B cell (primary cell): ENCODE results near the gene TMEM144. TPM values are rescaled to one million over a fixed set of nuclear protein-coding genes. Genes with fewer than 3 reads are reported as not detected.

ENCODE experiments used
- ATAC-seq: fragments of 200-7000 bp; cut with Tn5 transposase; one replicate; pipeline ENCODE4 v1.10.0; 2021; ENCODE audit warnings: low read depth, mild to moderate bottlenecking, moderate number of reproducible peaks, moderate library complexity
- CTCF ChIA-PET: fragments of 350-600 bp; sonication (Branson Sonifier 250); formaldehyde crosslinking; loops from one replicate; lab custom pipeline; 2021; ENCODE audit warnings: antibody characterized with exemption, inconsistent platforms; lab: Charles Lee
- POLR2A ChIA-PET: fragments of 350-600 bp; sonication (Branson Sonifier 250); formaldehyde crosslinking; loops from one replicate; lab custom pipeline; 2021; ENCODE audit warnings: antibody characterized with exemption; lab: Charles Lee
- DNase-seq: peaks from one replicate; pipeline ENCODE4 v3.0.0; 2013
- H2AFZ ChIP-seq: 2 replicates; pipeline ENCODE4 v1.6.1; 2012; ENCODE audit warnings: mild to moderate bottlenecking, low read depth, low read length; ENCODE audit not compliant: insufficient read depth, poor library complexity, severe bottlenecking
- H3K27ac ChIP-seq, 2 donors: 1 replicate in 1 of 2; 2 replicates in 1 of 2; pipeline ENCODE4 v1.5.1; 2012 to 2013; ENCODE audit warnings: low read length in 2 of 2, mild to moderate bottlenecking in 2 of 2, moderate library complexity in 1 of 2
- H3K27me3 ChIP-seq, 4 experiments: fragments of 200-600 bp in 1 of 4; sonication (generic) in 1 of 4; replicated peaks in 1 of 4; 1 replicate in 2 of 4; 2 replicates in 2 of 4; pipeline versions ENCODE4 v1.6.1 to v1.7.0; 2013 to 2016; ENCODE audit warnings: low read length in 3 of 4, mild to moderate bottlenecking in 2 of 4, mixed read lengths in 1 of 4, moderate library complexity in 1 of 4; ENCODE audit not compliant: insufficient read depth in 4 of 4, control insufficient read depth in 3 of 4; ENCODE audit errors: control extremely low read depth in 1 of 4
- H3K36me3 ChIP-seq, 2 experiments: replicated peaks in 1 of 2; 1 replicate in 1 of 2; 2 replicates in 1 of 2; pipeline versions ENCODE4 v1.6.1 to v1.7.1; 2013; ENCODE audit warnings: low read length in 1 of 2; ENCODE audit not compliant: insufficient read depth in 2 of 2, control insufficient read depth in 1 of 2; ENCODE audit errors: control extremely low read depth in 1 of 2, extremely low read depth in 1 of 2
- H3K4me1 ChIP-seq, 2 donors: fragments of 200-600 bp in 1 of 2; sonication (generic) in 1 of 2; 1 replicate in 1 of 2; 2 replicates in 1 of 2; pipeline versions ENCODE4 v1.5.1 to v1.6.1; 2013 to 2017; ENCODE audit warnings: low read length in 2 of 2; ENCODE audit not compliant: control insufficient read depth in 2 of 2, insufficient read depth in 2 of 2
- H3K4me2 ChIP-seq: replicated peaks from 2 replicates; pipeline ENCODE3; 2012; ENCODE audit warnings: mild to moderate bottlenecking, low read depth, low read length; ENCODE audit not compliant: poor library complexity, severe bottlenecking
- H3K4me3 ChIP-seq, 5 experiments: fragments of 200-600 bp in 1 of 5; sonication (generic) in 1 of 5; 1 replicate in 3 of 5; 2 replicates in 2 of 5; pipeline versions ENCODE4 v1.5.1 to v1.7.0; 2011 to 2016; ENCODE audit warnings: low read length in 4 of 5, mild to moderate bottlenecking in 4 of 5, low read depth in 2 of 5, control low read depth in 1 of 5, moderate library complexity in 1 of 5; ENCODE audit not compliant: insufficient read depth in 1 of 5; ENCODE audit errors: control extremely low read depth in 1 of 5, extremely low read depth in 1 of 5
- H3K79me2 ChIP-seq: fragments of 200-600 bp; sonication (generic); one replicate; pipeline ENCODE4 v1.6.0; 2016; ENCODE audit warnings: low read length; ENCODE audit not compliant: control insufficient read depth, insufficient read depth
- H3K9ac ChIP-seq: fragments of 200-600 bp; sonication (generic); 2 replicates; pipeline ENCODE4 v1.6.1; 2017; ENCODE audit warnings: mild to moderate bottlenecking, low read length, moderate library complexity
- H3K9me3 ChIP-seq, 3 donors: one replicate each; pipeline versions ENCODE4 v1.6.1 to v1.7.1; 2013; ENCODE audit warnings: low read length in 2 of 3; ENCODE audit not compliant: control insufficient read depth in 2 of 3, insufficient read depth in 1 of 3; ENCODE audit errors: control extremely low read depth in 1 of 3
- H4K20me1 ChIP-seq: 2 replicates; pipeline ENCODE4 v1.6.0; 2012; ENCODE audit warnings: mild to moderate bottlenecking, low read length; ENCODE audit not compliant: insufficient read depth, control insufficient read depth, poor library complexity, severe bottlenecking
- H3K27ac Mint-ChIP-seq: one replicate; pipeline ENCODE4 v1.8.0; 2021; ENCODE audit warnings: mixed read lengths
- H3K27me3 Mint-ChIP-seq: one replicate; pipeline ENCODE4 v1.8.0; 2021; ENCODE audit warnings: mixed read lengths
- H3K4me1 Mint-ChIP-seq: one replicate; pipeline ENCODE4 v1.8.0; 2021; ENCODE audit warnings: mixed read lengths
- H3K4me3 Mint-ChIP-seq: one replicate; pipeline ENCODE4 v1.8.0; 2021; ENCODE audit warnings: mixed read lengths
- H3K9me3 Mint-ChIP-seq: one replicate; pipeline ENCODE4 v1.8.0; 2022; ENCODE audit warnings: mixed read lengths; ENCODE audit not compliant: insufficient read depth
- EZH2 ChIP-seq: IDR thresholded peaks from 2 replicates; pipeline ENCODE4 v1.6.1; 2012; ENCODE audit warnings: borderline replicate concordance, low read depth, mild to moderate bottlenecking, moderate library complexity, low read length; ENCODE audit not compliant: insufficient read depth, poor library complexity, severe bottlenecking
- WGBS: methylation state at CpG from one replicate; pipeline ENCODE4 v1.1.5; 2013; ENCODE audit warnings: missing lambda C conversion rate; ENCODE audit not compliant: insufficient coverage; 5-methylcytosine and 5-hydroxymethylcytosine counted together
- intact Hi-C: fragments of 100-400 bp; cut with micrococcal nuclease; formaldehyde crosslinking; loops from one replicate; pipeline ENCODE4 v1.10.0; 2022
- polyA plus RNA-seq: library from polyadenylated mRNA; depleted of rRNA; stranded (reverse); fragments of >200 nt; gene quantifications from 2 replicates; pipeline ENCODE4 v1.2.3, GENCODE V29; 2012
- total RNA-seq, 2 donors: library from RNA; stranded (reverse); fragments of 120-200 nt in 1 of 2; gene quantifications; 1 replicate in 1 of 2; 2 replicates in 1 of 2; pipeline versions ENCODE4 v1.2.3 to v1.2.4, GENCODE V29; 2013 to 2022
- TF ChIP-seq, protein P1 (sequence below): fragments of 200-600 bp; IDR thresholded peaks from one replicate; pipeline ENCODE4 v1.8.0; 2022; ENCODE audit warnings: antibody characterized with exemption, mild to moderate bottlenecking

The TMEM144 gene
- total and polyA plus RNA-seq, 2 donors (not counting 1 experiment from before 2014, with no cell fraction given) = 0.06 to 0.07 TPM

DNA sequence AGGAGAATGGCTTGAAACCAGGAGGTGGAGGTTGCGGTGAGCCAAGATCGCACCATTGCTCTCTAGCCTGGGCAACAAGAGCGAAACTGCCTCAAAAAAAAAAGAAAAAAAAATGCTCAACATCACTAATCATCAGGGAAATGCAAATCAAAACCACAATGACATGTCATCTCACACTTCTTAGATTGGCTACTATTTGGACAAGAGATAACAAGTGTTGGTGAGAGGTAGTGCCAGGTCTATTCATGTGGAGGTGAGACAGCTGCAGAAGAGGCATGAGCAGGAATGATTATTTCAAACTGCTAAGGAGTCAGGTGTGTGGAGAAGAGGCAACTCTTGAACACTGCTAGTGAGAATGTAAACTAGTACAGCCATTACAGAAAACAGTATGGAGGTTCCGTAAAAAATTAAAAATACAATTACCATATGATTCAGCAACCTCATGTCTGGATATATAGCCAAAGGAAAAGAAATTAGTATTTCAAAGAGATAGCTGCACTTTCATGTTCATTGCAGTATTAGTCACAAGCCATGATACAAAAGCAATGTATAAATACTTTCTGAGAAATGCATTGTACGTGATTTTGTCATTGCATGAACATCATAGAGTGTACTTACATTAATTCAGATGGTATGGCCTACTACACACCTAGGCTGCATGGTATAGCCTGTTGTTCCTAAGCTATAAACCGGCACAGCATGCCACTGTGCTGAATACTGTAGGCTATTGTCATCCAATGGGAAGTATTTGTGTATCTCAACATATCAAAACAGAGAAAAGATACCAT, 75.3 kb downstream of the TMEM144 start:
- Histone ChIP-seq H3K4me1 (no peaks in the 10 kb centered on the region), H3K27me3 (no peaks in the 10 kb centered on the region), H3K79me2 (no peaks in the 10 kb centered on the region), H3K4me2 (no peak overlapping the region), H3K27ac (no peak overlapping the region), H3K4me3 (no peak overlapping the region), H3K9ac (no peak overlapping the region), H3K9me3 (no peaks in the 10 kb centered on the region), H3K36me3 (no peaks in the 10 kb centered on the region), H4K20me1 (no peaks in the 10 kb centered on the region), H2AFZ (no peak overlapping the region)
- POLR2A ChIA-PET = no interaction called here
- TF ChIP-seq, protein P1, sequence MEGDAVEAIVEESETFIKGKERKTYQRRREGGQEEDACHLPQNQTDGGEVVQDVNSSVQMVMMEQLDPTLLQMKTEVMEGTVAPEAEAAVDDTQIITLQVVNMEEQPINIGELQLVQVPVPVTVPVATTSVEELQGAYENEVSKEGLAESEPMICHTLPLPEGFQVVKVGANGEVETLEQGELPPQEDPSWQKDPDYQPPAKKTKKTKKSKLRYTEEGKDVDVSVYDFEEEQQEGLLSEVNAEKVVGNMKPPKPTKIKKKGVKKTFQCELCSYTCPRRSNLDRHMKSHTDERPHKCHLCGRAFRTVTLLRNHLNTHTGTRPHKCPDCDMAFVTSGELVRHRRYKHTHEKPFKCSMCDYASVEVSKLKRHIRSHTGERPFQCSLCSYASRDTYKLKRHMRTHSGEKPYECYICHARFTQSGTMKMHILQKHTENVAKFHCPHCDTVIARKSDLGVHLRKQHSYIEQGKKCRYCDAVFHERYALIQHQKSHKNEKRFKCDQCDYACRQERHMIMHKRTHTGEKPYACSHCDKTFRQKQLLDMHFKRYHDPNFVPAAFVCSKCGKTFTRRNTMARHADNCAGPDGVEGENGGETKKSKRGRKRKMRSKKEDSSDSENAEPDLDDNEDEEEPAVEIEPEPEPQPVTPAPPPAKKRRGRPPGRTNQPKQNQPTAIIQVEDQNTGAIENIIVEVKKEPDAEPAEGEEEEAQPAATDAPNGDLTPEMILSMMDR = no peak
- TF ChIP-seq EZH2 = no peak
- Mint-ChIP-seq H3K4me3 (no peak overlapping the region), H3K9me3 (no peaks in the 10 kb centered on the region), H3K4me1 (no peaks in the 10 kb centered on the region), H3K27me3 (peaks cover 3% of the 10 kb centered on the region), H3K27ac (no peak overlapping the region)
- intact Hi-C loops = no loop called here
- ATAC-seq (no peak), DNase-seq (no peak)
- 100% methylated on average over 1 of the region's 6 CpGs for WGBS
- CTCF ChIA-PET = no interaction called here

- Histone ChIP-seq H3K4me2 (no peak overlapping the region), H3K79me2 (no peaks in the 10 kb centered on the region), H3K4me1 (no peaks in the 10 kb centered on the region), H3K4me3 (no peak overlapping the region), H3K27ac (no peak overlapping the region), H3K36me3 (no peaks in the 10 kb centered on the region), H3K9ac (no peak overlapping the region), H3K9me3 (peaks cover 0 to 20% (median 0%) of the 10 kb centered on the region in 3 donors), H3K27me3 (no peaks in the 10 kb centered on the region), H4K20me1 (no peaks in the 10 kb centered on the region), H2AFZ (no peak overlapping the region)
- TF ChIP-seq, protein P1 = no peak
- no peak for TF ChIP-seq EZH2
- no peak for DNase-seq
- Mint-ChIP-seq H3K27ac (no peak overlapping the region), H3K4me1 (no peaks in the 10 kb centered on the region), H3K9me3 (peaks cover 5% of the 10 kb centered on the region), H3K27me3 (no peaks in the 10 kb centered on the region), H3K4me3 (no peak overlapping the region)
- WGBS = 89% methylated on average over 6 of the region's 6 CpGs
- ChIA-PET POLR2A (no interaction called here), CTCF (no interaction called here)
- intact Hi-C loops = no loop called here
- ATAC-seq = no peak
Measured at GRCh38 chr4:158290912-158291311, 80.6 kb downstream of the TMEM144 start.
